Common myeloid progenitor, CD34-positive (primary cell): ENCODE measurements around the gene CBR1.

ENCODE experiments used
- CTCF ChIA-PET: fragments of 350-600 bp; sonication (Branson Sonifier 250); formaldehyde crosslinking; loops from one replicate; lab custom pipeline; 2021; ENCODE audit warnings: antibody characterized with exemption; lab: Charles Lee
- POLR2A ChIA-PET: fragments of 350-600 bp; sonication (Branson Sonifier 250); formaldehyde crosslinking; loops from one replicate; lab custom pipeline; 2021; ENCODE audit warnings: antibody characterized with exemption; lab: Charles Lee
- DNase-seq, 3 donors: peaks; one replicate each; pipeline versions ENCODE4 v3.0.0 to v3.0.0-alpha.2; 2013
- H3K27ac ChIP-seq, 2 experiments: 1 replicate in 1 of 2; 2 replicates in 1 of 2; pipeline ENCODE4 v1.7.0; 2013; ENCODE audit warnings: inconsistent platforms in 2 of 2, low read length in 2 of 2, mild to moderate bottlenecking in 2 of 2, low read depth in 1 of 2, moderate library complexity in 1 of 2; ENCODE audit not compliant: severe bottlenecking in 2 of 2, insufficient read depth in 1 of 2, poor library complexity in 1 of 2
- H3K27me3 ChIP-seq, 5 experiments: replicated peaks in 2 of 5; 1 replicate in 3 of 5; 2 replicates in 2 of 5; pipeline versions ENCODE4 v1.6.1 to v1.7.0; 2013; ENCODE audit warnings: low read length in 4 of 5, mild to moderate bottlenecking in 2 of 5, moderate library complexity in 2 of 5, inconsistent platforms in 1 of 5; ENCODE audit not compliant: insufficient read depth in 5 of 5, control insufficient read depth in 4 of 5
- H3K36me3 ChIP-seq, 4 experiments: 1 replicate in 2 of 4; 2 replicates in 2 of 4; pipeline versions ENCODE4 v1.6.1 to v1.7.0; 2013; ENCODE audit warnings: low read length in 3 of 4, control low read depth in 1 of 4, mild to moderate bottlenecking in 1 of 4; ENCODE audit not compliant: control insufficient read depth in 4 of 4, insufficient read depth in 4 of 4
- H3K4me1 ChIP-seq, 4 experiments: 1 replicate in 3 of 4; 2 replicates in 1 of 4; pipeline versions ENCODE4 v1.6.1 to v1.7.1; 2013; ENCODE audit warnings: low read length in 3 of 4, mild to moderate bottlenecking in 3 of 4, control low read depth in 1 of 4, inconsistent platforms in 1 of 4, moderate library complexity in 1 of 4; ENCODE audit not compliant: control insufficient read depth in 4 of 4, insufficient read depth in 4 of 4; ENCODE audit errors: control extremely low read depth in 1 of 4
- H3K4me3 ChIP-seq, 7 experiments: 1 replicate in 4 of 7; 2 replicates in 3 of 7; pipeline versions ENCODE4 v1.5.1 to v1.7.0; 2013; ENCODE audit warnings: mild to moderate bottlenecking in 7 of 7, low read length in 6 of 7, moderate library complexity in 6 of 7, inconsistent platforms in 2 of 7, low read depth in 2 of 7, control low read depth in 1 of 7; ENCODE audit not compliant: insufficient read depth in 4 of 7, control insufficient read depth in 1 of 7; ENCODE audit errors: extremely low read depth in 1 of 7
- H3K9me3 ChIP-seq, 5 experiments: 1 replicate in 4 of 5; 2 replicates in 1 of 5; pipeline versions ENCODE4 v1.6.1 to v1.7.1; 2013; ENCODE audit warnings: low read length in 4 of 5, mild to moderate bottlenecking in 2 of 5, inconsistent platforms in 1 of 5, low read depth in 1 of 5, moderate library complexity in 1 of 5; ENCODE audit not compliant: control insufficient read depth in 4 of 5, insufficient read depth in 2 of 5; ENCODE audit errors: control extremely low read depth in 1 of 5
- WGBS: methylation state at CpG from one replicate; pipeline ENCODE4 v1.1.5; 2013; ENCODE audit not compliant: insufficient coverage; 5-methylcytosine and 5-hydroxymethylcytosine counted together

Gene CBR1

DNA sequence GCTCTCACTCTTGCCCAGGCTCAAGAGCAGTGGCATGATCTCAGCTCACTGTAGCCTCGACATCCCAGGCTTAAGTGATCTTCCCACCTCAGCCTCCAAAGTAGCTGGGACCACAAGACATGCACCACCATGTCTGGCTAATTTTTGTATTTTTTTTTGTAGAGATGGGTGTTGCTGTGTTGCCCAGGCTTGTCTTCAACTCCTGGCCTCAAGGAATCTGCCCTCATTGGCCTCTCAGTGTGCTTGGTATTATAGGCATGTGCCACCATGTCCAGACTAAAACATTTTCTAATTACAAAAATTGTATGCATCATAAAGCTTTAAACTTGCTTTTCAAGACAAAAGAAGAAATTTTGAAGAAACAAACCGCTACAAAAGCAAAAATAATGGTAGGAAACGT is 20.1 kb downstream of the CBR1 start:
- Histone ChIP-seq H3K27me3 (no peaks in the 10 kb centered on the region), H3K4me3 (no peak overlapping the region), H3K9me3 (peaks cover 0 to 21% (median 12%) of the 10 kb centered on the region in 5 experiments), H3K4me1 (no peaks in the 10 kb centered on the region), H3K36me3 (no peaks in the 10 kb centered on the region), H3K27ac (no peak overlapping the region)
- CTCF ChIA-PET = no interaction called here
- POLR2A ChIA-PET = no interaction called here
- DNase-seq = no peak
- WGBS = 100% methylated on average over 1 of the region's 3 CpGs

- POLR2A ChIA-PET = interaction anchor here (0.6 kb wide), 1 partner anchor 498 kb away, joined by 4 read pairs; no protein-coding TSS in a partner anchor
- DNase-seq = no peak
- H3K4me1 ChIP-seq = peaks cover 0 to 10% (median 4%) of the 10 kb centered on the region in 4 experiments
- no peak overlapping the region for H3K27ac ChIP-seq
- no peaks in the 10 kb centered on the region for H3K36me3 ChIP-seq
- H3K4me3 ChIP-seq = no peak overlapping the region
- CTCF ChIA-PET = interaction anchor here (1.9 kb wide), 1 partner anchor 11 kb away, joined by 7 read pairs; no protein-coding TSS in a partner anchor
- peaks cover 0 to 25% (median 12%) of the 10 kb centered on the region in 5 experiments for H3K9me3 ChIP-seq
- no peaks in the 10 kb centered on the region for H3K27me3 ChIP-seq
Observed at GRCh38 chr21:36092681-36093080, 22.9 kb downstream of the CBR1 start.

GRCh38 chr21:36093512-36093911 is 23.7 kb downstream of the CBR1 start:
- ChIA-PET POLR2A (no interaction called here), CTCF (interaction anchor here (1.1 kb wide), 1 partner anchor 11 kb away, joined by 4 read pairs; no protein-coding TSS in a partner anchor)
- no peak for DNase-seq
- 100% methylated on average over 1 of the region's 1 CpG for WGBS
- no peaks in the 10 kb centered on the region for H3K27me3 ChIP-seq
- H3K4me3 ChIP-seq = no peak overlapping the region
- no peak overlapping the region for H3K27ac ChIP-seq
- H3K9me3 ChIP-seq = peaks cover 0 to 25% (median 12%) of the 10 kb centered on the region in 5 experiments
- peaks cover 0 to 18% (median 10%) of the 10 kb centered on the region in 4 experiments for H3K4me1 ChIP-seq
- H3K36me3 ChIP-seq = no peaks in the 10 kb centered on the region

DNA sequence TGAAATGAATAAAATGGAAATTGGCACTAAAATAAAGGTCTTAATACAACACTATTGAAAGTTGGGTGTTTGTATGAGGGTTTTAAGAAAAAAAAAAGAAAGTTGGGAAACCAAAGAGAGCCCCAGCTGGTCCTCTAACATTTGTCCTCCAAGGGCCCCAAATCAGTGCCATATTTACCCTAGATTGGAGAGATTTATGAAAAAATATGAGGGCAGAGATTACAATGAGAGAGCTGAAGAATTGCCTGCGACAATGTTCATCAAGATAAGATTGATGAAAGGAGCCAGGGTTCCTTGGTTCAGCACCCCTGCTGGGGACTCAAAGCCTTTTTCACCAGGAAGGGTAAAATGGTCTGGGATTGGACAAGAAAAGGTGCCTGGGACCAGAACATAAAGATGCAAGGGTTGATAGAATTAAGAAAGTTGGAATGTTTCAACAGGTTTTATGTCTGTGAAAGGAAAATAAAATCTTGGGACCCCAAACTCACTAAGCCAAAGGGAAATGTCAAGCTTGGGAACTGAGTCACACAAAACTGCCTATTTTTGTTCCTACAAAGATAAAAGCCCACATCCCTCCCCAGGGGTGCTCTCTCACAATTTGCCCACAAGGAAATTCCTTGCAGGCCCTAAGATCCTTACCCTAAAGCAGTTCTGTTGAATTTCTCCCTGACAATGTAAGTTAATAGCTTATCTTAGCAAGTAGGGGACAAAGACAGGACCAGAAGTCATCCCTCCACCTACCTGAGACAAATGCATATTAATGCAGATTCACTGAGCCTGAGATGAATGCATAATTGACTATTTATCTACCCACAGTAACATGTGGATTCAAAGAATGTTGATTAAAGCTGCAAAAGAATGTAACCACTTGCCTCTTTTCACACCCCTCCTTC is 26.8 kb downstream of the CBR1 start:
- CTCF ChIA-PET = interaction anchor here (0.6 to 2.3 kb wide), 4 partner anchors 10 to 1390 kb away, joined by 3 to 7 read pairs (median 4); no protein-coding TSS in a partner anchor
- no peaks in the 10 kb centered on the region for H3K27me3 ChIP-seq
- H3K4me3 ChIP-seq = no peak overlapping the region
- H3K9me3 ChIP-seq = peaks cover 0 to 25% (median 12%) of the 10 kb centered on the region in 5 experiments
- no peak for DNase-seq
- no peaks in the 10 kb centered on the region for H3K36me3 ChIP-seq
- POLR2A ChIA-PET = interaction anchor here (0.7 kb wide), 1 partner anchor 1198 kb away, joined by 7 read pairs; no protein-coding TSS in a partner anchor
- peaks cover 0 to 20% (median 11%) of the 10 kb centered on the region in 4 experiments for H3K4me1 ChIP-seq
- WGBS = 75% methylated on average over 1 of the region's 1 CpG
- H3K27ac ChIP-seq = no peak overlapping the region

DNA sequence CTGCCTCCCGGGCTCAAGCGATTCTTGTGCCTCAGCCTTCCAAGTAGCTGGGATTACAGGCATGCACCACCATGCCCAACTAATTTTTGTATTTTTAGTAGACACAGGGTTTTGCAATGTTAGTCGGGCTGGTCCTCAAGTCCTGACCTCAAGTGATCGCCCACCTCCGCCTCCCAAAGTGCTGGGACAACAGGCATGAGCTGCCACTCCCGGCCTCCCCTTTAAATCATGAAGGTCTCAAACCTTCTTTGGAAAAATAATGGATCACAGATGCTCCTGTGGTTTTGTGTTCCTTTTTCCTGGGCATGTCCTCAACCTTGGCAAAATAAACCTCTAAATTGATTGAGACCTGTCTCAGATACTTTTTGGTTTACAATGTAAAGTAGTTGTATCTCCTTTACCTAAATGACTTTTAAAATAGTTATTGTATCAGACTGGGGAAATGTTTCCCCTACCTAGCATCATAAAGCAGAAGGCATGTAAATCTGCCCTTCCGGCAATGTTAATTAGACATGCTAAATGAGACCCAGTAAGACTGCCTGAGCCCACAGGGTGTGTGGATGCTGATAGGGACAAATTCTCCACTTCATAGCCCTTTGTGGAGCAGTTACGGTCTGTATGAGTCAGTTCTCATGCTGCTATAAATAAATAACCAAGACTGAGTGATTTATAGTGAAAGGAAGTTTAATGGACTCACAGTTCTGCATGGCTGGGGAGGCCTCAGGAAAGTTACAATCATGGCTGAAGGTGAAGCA is 27.8 kb downstream of the CBR1 start:
- WGBS = 72% methylated on average over 7 of the region's 8 CpGs

DNA sequence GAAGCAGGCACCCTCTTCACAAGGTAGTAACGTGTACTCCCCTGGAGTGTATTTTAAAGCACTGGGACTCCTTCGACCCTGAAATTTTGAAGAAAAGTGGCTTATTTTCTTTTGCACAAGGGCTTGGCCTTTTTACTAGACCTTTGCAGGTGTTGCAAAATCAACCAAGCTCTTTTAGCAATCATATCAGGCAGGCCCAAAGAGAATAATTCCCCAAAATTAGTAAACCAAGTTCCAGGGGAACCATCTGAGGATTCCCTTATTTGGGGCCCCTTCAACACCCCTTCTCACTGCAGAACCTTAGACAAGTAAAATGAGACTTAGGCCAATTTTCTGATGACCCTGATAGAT is 28.3 kb downstream of the CBR1 start:
- H3K27ac ChIP-seq = no peak overlapping the region
- peaks cover 0 to 20% (median 11%) of the 10 kb centered on the region in 4 experiments for H3K4me1 ChIP-seq
- no peaks in the 10 kb centered on the region for H3K27me3 ChIP-seq
- WGBS = 8% methylated on average over 2 of the region's 2 CpGs
- H3K9me3 ChIP-seq = peaks cover 1 to 19% (median 7%) of the 10 kb centered on the region in 5 experiments
- H3K4me3 ChIP-seq = peak overlapping the region in 1 of 7 experiments; percentile 36
- CTCF ChIA-PET = no interaction called here
- DNase-seq = no peak
- H3K36me3 ChIP-seq = no peaks in the 10 kb centered on the region
- POLR2A ChIA-PET = interaction anchor here (0.6 kb wide), 1 partner anchor 28 kb away, joined by 3 read pairs; no protein-coding TSS in a partner anchor

More for the DNA sequence above, 27.8 kb downstream of the CBR1 start:
- DNase-seq = peak; percentile 75 to 97 (median 96)
- Histone ChIP-seq H3K4me1 (peaks cover 0 to 20% (median 11%) of the 10 kb centered on the region in 4 experiments), H3K27me3 (no peaks in the 10 kb centered on the region), H3K27ac (no peak overlapping the region), H3K4me3 (no peak overlapping the region), H3K36me3 (no peaks in the 10 kb centered on the region), H3K9me3 (peaks cover 0 to 24% (median 12%) of the 10 kb centered on the region in 5 experiments)
- POLR2A ChIA-PET = interaction anchor here (0.6 kb wide), 1 partner anchor 27 kb away, joined by 3 read pairs; no protein-coding TSS in a partner anchor
- CTCF ChIA-PET = interaction anchor here (1.0 to 2.3 kb wide), 2 partner anchors 11 to 21 kb away, joined by 4 to 7 read pairs; no protein-coding TSS in a partner anchor
